Neural cell (in vitro differentiated cells): Measurements from ENCODE around the gene VOPP1. TPM values are rescaled to one million over a fixed set of nuclear protein-coding genes. Genes with fewer than 3 reads are reported as not detected.

Experiments used
- H2AFZ ChIP-seq: fragments of 200-600, 300-800 bp; sonication (generic), shearing (Covaris generic); 2 replicates; pipeline ENCODE4 v1.6.0; 2014; ENCODE audit warnings: low read depth, mild to moderate bottlenecking, antibody characterized with exemption, low read length, moderate library complexity
- H3F3A ChIP-seq: fragments of 200-600 bp; shearing (Covaris generic); 2 replicates; pipeline ENCODE4 v1.6.1; 2016; ENCODE audit warnings: mild to moderate bottlenecking, moderate library complexity, mixed read lengths, antibody characterized with exemption, low read length; ENCODE audit not compliant: insufficient read depth, poor library complexity, severe bottlenecking
- H3K27ac ChIP-seq: fragments of 200-600, 300-800 bp; sonication (generic), shearing (Covaris generic); 2 replicates; pipeline ENCODE4 v1.5.1; 2014; ENCODE audit warnings: mild to moderate bottlenecking, low read length, moderate library complexity
- H3K27me3 ChIP-seq: fragments of 300-800, 200-600 bp; sonication (generic), shearing (Covaris generic); 2 replicates; pipeline ENCODE4 v1.6.0; 2014; ENCODE audit warnings: mild to moderate bottlenecking, low read depth, low read length, moderate library complexity; ENCODE audit not compliant: insufficient read depth
- H3K36me3 ChIP-seq: fragments of 300-800, 200-600 bp; sonication (generic), shearing (Covaris generic); 2 replicates; pipeline ENCODE4 v1.5.1; 2014; ENCODE audit warnings: mild to moderate bottlenecking, antibody characterized with exemption, low read length, moderate library complexity; ENCODE audit not compliant: insufficient read depth
- H3K4me2 ChIP-seq: fragments of 300-800, 200-600 bp; sonication (generic), shearing (Covaris generic); 2 replicates; pipeline ENCODE4 v1.6.0; 2014; ENCODE audit warnings: mild to moderate bottlenecking, low read length
- H3K4me3 ChIP-seq: fragments of 300-800, 200-600 bp; sonication (generic), shearing (Covaris generic); 2 replicates; pipeline ENCODE4 v1.5.1; 2014; ENCODE audit warnings: mild to moderate bottlenecking, low read length, moderate library complexity
- H3K79me2 ChIP-seq: fragments of 200-600 bp; shearing (Covaris generic); replicated peaks from 2 replicates; pipeline ENCODE4 v1.6.0; 2014; ENCODE audit warnings: mild to moderate bottlenecking, low read length, moderate library complexity; ENCODE audit not compliant: insufficient read depth
- H3K9ac ChIP-seq: fragments of 300-800, 200-600 bp; sonication (generic), shearing (Covaris generic); 2 replicates; pipeline ENCODE4 v1.6.1; 2016; ENCODE audit warnings: mild to moderate bottlenecking, low read length, mixed read lengths
- H3K9me2 ChIP-seq: fragments of 200-600 bp; shearing (Covaris generic); 2 replicates; pipeline ENCODE4 v1.6.1; 2016; ENCODE audit warnings: mild to moderate bottlenecking, low read length, mixed read lengths; ENCODE audit not compliant: insufficient read depth
- H3K9me3 ChIP-seq: fragments of 200-600, 300-800 bp; sonication (generic), shearing (Covaris generic); 2 replicates; pipeline ENCODE4 v1.6.1; 2016; ENCODE audit warnings: mild to moderate bottlenecking, mixed run types, low read length, moderate library complexity, mixed read lengths
- H4K20me1 ChIP-seq: fragments of 200-600 bp; shearing (Covaris generic); 2 replicates; pipeline ENCODE4 v1.6.1; 2016; ENCODE audit warnings: mild to moderate bottlenecking, mixed run types; ENCODE audit not compliant: insufficient read depth
- EP300 ChIP-seq: fragments of 450-650 bp; conservative IDR thresholded peaks from 2 replicates; pipeline ENCODE4 v1.6.1; 2014; ENCODE audit warnings: antibody characterized with exemption, mild to moderate bottlenecking, moderate library complexity; ENCODE audit not compliant: poor library complexity, severe bottlenecking
- EZH2 ChIP-seq: fragments of 200-600, 300-800 bp; shearing (Covaris generic), sonication (generic); IDR thresholded peaks from 2 replicates; pipeline ENCODE4 v1.6.1; 2014; ENCODE audit warnings: antibody characterized with exemption, low read length, borderline replicate concordance, mild to moderate bottlenecking; ENCODE audit not compliant: insufficient read depth, poor library complexity, severe bottlenecking
- MXI1 ChIP-seq: fragments of 450-650 bp; conservative IDR thresholded peaks from 2 replicates; pipeline ENCODE4 v1.6.1; 2014; ENCODE audit warnings: antibody characterized with exemption, mild to moderate bottlenecking; ENCODE audit not compliant: poor library complexity, severe bottlenecking
- POLR2AphosphoS5 ChIP-seq: IDR thresholded peaks from 2 replicates; pipeline ENCODE4 v1.6.1; 2012
- RAD21 ChIP-seq: fragments of 450-650 bp; conservative IDR thresholded peaks from 2 replicates; pipeline ENCODE4 v1.6.1; 2014; ENCODE audit warnings: antibody characterized with exemption, mild to moderate bottlenecking, moderate library complexity
- SMC3 ChIP-seq: fragments of 450-650 bp; conservative IDR thresholded peaks from 2 replicates; pipeline ENCODE4 v1.6.1; 2014; ENCODE audit warnings: antibody characterized with exemption, mild to moderate bottlenecking, moderate library complexity; ENCODE audit not compliant: poor library complexity
- TAF1 ChIP-seq: IDR thresholded peaks from 2 replicates; pipeline ENCODE4 v1.6.1; 2012; ENCODE audit warnings: low read depth
- polyA plus RNA-seq: library from polyadenylated mRNA; depleted of rRNA; stranded (reverse); fragments of >200 nt; gene quantifications from 2 replicates; pipeline ENCODE4 v1.2.3, GENCODE V29; 2014
- TF ChIP-seq, protein P1 (sequence below): IDR thresholded peaks from 2 replicates; pipeline ENCODE4 v1.6.1; 2012; ENCODE audit warnings: borderline replicate concordance
- TF ChIP-seq, protein P2 (sequence below): fragments of 450-650 bp; IDR thresholded peaks from 2 replicates; pipeline ENCODE4 v1.5.1; 2014; ENCODE audit warnings: antibody characterized with exemption, mild to moderate bottlenecking, moderate library complexity; ENCODE audit not compliant: poor library complexity, severe bottlenecking

VOPP1 gene
- polyA plus RNA-seq, 1 donor from 2014 or later = 85.8 TPM

DNA sequence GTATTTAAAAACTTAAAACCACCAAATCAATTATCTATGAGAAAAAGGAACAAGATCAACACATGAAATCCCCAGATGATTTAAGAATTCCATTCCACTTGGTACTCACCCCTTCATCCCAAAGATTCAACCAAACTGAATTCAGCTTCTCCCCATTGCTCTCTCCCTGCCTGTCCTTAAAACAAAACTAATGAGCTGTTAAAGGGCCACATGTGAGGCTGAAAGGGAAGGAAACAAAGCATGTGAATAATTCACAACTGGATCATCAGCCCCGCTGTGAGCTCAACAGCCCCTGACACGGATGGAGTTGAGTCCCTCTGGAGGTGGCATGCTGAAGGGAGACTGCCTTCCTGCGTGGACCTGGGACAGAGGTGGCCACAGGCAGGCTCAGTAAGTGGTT lies 32.9 kb downstream of the VOPP1 start:
- Histone ChIP-seq H3F3A (no peaks in the 10 kb centered on the region), H3K9ac (no peak overlapping the region), H3K4me2 (no peak overlapping the region), H2AFZ (no peak overlapping the region), H4K20me1 (no peaks in the 10 kb centered on the region), H3K4me3 (no peak overlapping the region), H3K9me2 (no peaks in the 10 kb centered on the region), H3K36me3 (no peaks in the 10 kb centered on the region), H3K27me3 (no peaks in the 10 kb centered on the region), H3K27ac (no peak overlapping the region), H3K79me2 (peaks cover 15% of the 10 kb centered on the region), H3K9me3 (no peaks in the 10 kb centered on the region)
- TF ChIP-seq EP300 = no peak
- no peak for TF ChIP-seq EZH2
- TF ChIP-seq POLR2AphosphoS5 = no peak
- no peak for TF ChIP-seq SMC3
- no peak for TF ChIP-seq RAD21
- no peak for TF ChIP-seq TAF1
- TF ChIP-seq, protein P1, sequence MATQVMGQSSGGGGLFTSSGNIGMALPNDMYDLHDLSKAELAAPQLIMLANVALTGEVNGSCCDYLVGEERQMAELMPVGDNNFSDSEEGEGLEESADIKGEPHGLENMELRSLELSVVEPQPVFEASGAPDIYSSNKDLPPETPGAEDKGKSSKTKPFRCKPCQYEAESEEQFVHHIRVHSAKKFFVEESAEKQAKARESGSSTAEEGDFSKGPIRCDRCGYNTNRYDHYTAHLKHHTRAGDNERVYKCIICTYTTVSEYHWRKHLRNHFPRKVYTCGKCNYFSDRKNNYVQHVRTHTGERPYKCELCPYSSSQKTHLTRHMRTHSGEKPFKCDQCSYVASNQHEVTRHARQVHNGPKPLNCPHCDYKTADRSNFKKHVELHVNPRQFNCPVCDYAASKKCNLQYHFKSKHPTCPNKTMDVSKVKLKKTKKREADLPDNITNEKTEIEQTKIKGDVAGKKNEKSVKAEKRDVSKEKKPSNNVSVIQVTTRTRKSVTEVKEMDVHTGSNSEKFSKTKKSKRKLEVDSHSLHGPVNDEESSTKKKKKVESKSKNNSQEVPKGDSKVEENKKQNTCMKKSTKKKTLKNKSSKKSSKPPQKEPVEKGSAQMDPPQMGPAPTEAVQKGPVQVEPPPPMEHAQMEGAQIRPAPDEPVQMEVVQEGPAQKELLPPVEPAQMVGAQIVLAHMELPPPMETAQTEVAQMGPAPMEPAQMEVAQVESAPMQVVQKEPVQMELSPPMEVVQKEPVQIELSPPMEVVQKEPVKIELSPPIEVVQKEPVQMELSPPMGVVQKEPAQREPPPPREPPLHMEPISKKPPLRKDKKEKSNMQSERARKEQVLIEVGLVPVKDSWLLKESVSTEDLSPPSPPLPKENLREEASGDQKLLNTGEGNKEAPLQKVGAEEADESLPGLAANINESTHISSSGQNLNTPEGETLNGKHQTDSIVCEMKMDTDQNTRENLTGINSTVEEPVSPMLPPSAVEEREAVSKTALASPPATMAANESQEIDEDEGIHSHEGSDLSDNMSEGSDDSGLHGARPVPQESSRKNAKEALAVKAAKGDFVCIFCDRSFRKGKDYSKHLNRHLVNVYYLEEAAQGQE = no peak
- TF ChIP-seq, protein P2, sequence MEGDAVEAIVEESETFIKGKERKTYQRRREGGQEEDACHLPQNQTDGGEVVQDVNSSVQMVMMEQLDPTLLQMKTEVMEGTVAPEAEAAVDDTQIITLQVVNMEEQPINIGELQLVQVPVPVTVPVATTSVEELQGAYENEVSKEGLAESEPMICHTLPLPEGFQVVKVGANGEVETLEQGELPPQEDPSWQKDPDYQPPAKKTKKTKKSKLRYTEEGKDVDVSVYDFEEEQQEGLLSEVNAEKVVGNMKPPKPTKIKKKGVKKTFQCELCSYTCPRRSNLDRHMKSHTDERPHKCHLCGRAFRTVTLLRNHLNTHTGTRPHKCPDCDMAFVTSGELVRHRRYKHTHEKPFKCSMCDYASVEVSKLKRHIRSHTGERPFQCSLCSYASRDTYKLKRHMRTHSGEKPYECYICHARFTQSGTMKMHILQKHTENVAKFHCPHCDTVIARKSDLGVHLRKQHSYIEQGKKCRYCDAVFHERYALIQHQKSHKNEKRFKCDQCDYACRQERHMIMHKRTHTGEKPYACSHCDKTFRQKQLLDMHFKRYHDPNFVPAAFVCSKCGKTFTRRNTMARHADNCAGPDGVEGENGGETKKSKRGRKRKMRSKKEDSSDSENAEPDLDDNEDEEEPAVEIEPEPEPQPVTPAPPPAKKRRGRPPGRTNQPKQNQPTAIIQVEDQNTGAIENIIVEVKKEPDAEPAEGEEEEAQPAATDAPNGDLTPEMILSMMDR = no peak
- TF ChIP-seq MXI1 = no peak

DNA sequence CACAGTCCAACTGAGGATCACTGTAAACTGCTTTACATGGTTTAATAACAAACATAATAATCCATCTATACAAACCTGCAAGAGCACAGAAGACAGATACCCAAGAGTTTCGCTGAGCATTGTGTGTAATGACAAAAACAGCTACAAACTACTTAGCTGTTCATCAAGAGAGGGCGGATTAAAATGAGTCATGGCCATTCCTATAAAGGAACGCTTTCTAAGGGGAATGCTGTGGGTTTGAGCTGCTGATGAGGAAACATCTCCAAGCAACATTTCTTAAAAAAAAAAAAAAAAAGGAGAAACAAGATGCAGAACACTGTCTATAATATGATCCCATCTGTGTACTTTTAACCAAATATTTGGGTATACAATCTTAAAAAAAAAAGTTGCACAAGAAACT lies 33.8 kb downstream of the VOPP1 start:
- H3K9me2 ChIP-seq = no peaks in the 10 kb centered on the region
- H3K4me2 ChIP-seq = no peak overlapping the region
- H3K9ac ChIP-seq = no peak overlapping the region
- TF ChIP-seq TAF1 (no peak), SMC3 (no peak), POLR2AphosphoS5 (no peak), EP300 (no peak), RAD21 (no peak), EZH2 (no peak), MXI1 (no peak)
- TF ChIP-seq, protein P1 = no peak
- TF ChIP-seq, protein P2 = no peak
- H3F3A ChIP-seq = no peaks in the 10 kb centered on the region
- H3K27ac ChIP-seq = no peak overlapping the region
- no peak overlapping the region for H3K4me3 ChIP-seq
- no peaks in the 10 kb centered on the region for H3K36me3 ChIP-seq
- no peaks in the 10 kb centered on the region for H4K20me1 ChIP-seq
- no peak overlapping the region for H2AFZ ChIP-seq
- H3K27me3 ChIP-seq = no peaks in the 10 kb centered on the region
- H3K9me3 ChIP-seq = no peaks in the 10 kb centered on the region
- peaks cover 15% of the 10 kb centered on the region for H3K79me2 ChIP-seq
